Posterior cingulate gyrus (tissue), 11 donors: ENCODE measurements around the gene BGLAP.
A peak's percentile ranks its signal among the peaks of the same experiment; 100 is the strongest.
"Not testable (repeated sequence)": the region's sequence is repeated elsewhere in the genome, so short reads cannot be mapped to it uniquely, and the experiment has no call there.

Experiments used
- DNase-seq, 10 donors: peaks; one replicate each; pipeline versions ENCODE4 v3.0.0 to v3.0.0-alpha.2; 2020 to 2021; ENCODE audit warnings: mixed read lengths in 3 of 10
- intact Hi-C: fragments of 100-400 bp; cut with DNase I; formaldehyde crosslinking; loops from one replicate; pipeline ENCODE4 v1.15.1; 2023

Gene BGLAP

DNA sequence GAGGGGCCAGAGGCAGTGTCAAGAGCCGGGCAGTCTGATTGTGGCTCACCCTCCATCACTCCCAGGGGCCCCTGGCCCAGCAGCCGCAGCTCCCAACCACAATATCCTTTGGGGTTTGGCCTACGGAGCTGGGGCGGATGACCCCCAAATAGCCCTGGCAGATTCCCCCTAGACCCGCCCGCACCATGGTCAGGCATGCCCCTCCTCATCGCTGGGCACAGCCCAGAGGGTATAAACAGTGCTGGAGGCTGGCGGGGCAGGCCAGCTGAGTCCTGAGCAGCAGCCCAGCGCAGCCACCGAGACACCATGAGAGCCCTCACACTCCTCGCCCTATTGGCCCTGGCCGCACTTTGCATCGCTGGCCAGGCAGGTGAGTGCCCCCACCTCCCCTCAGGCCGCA, at the start of gene BGLAP:
Gene BGLAP (plus strand): TSS at position 259 of the 400 bp plus-strand sequence. CDS start 48 bp downstream, at position 307.
- peak in 1 of 10 donors; percentile 61 for DNase-seq
- intact Hi-C loops: no loop called here

DNA sequence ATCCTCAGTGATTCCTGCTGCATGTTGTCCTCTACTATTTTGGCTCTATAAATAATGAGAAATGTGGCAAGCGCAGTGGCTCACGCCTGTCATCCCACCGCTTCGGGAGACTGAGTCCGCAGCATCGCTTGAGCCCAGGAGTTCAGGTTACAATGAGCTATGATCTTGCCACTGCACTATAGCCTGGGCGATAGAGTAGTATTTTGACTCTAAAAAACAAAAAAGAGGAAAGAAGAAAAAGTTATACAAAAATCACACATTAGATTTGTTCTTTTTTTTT, 48.8 kb upstream of the BGLAP start:
- intact Hi-C loops: loop anchor here (5.0 kb wide), 1 partner anchor 46 kb away; no protein-coding TSS in a partner anchor
- no peak for DNase-seq

DNA sequence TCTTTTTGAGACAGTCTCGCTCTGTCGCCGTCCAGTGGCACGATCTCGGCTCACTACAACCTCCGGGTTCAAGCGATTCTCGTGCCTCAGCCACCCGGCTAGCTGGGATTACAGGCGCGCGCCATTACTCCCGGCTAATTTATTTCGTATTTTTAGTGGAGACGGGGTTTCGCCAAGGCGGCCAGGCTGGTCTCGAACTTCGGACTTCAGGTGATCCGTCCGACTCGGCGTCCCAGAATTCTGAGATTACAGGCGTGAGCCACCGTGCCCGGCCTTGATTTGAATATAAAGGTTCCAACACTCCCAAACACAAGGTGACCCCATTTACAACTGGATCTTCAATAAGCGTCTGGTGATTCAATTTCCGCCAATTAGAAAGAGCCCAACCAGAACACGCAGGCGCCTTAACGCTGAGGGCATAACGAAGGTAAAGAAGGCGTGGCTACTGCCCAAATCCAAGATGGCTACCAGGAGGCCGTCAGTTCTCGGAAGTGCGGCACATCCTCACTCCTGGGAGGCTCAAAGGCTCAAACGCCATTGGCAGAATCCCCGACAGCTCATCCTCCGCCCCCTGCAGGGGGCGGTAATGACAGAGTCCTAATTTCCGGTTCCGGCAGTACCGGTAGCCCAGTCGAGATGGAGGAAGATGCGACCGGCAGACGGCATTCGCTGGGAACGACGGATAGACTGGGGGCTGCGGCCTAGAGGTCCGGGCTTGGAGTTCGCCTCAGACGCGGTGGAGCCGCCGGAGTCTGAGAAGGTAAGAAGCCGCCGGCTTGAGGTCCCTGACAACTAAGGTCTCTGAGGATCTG, 48.3 kb upstream of the BGLAP start, which contains the start of gene SLC25A44:
Gene SLC25A44 (plus strand): TSS at position 617 of the 812 bp plus-strand sequence. CDS start 5,744 bp downstream, outside the sequence.
- peak; percentile 95 to 99 (median 96) for DNase-seq
- intact Hi-C loops: loop anchor here (2.0 to 5.0 kb wide), 2 partner anchors 19 to 46 kb away; partner anchors contain the start of gene PMF1

DNA sequence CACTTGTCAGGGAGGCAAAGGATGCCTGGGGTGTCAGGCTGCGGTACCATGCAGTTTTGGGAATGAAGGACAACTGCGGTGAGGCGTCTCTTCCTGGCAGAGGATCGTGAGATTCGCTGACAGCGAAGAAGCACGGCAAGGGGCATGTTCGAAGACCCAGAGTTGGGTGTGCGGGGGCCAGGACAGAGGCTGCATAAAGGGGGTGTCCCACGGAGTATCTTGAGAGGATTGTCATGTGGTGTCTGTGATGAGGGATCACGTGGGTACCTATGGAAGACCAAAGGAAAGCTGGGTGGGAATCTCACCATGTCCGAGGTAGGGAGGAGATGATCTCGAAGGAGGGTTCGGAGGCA, 47.7 kb upstream of the BGLAP start:
- intact Hi-C loops: loop anchor here (2.0 to 5.0 kb wide), 2 partner anchors 19 to 47 kb away; partner anchors contain the start of gene PMF1
- peak in 5 of 10 donors; percentile 21 to 88 (median 31) for DNase-seq

DNA sequence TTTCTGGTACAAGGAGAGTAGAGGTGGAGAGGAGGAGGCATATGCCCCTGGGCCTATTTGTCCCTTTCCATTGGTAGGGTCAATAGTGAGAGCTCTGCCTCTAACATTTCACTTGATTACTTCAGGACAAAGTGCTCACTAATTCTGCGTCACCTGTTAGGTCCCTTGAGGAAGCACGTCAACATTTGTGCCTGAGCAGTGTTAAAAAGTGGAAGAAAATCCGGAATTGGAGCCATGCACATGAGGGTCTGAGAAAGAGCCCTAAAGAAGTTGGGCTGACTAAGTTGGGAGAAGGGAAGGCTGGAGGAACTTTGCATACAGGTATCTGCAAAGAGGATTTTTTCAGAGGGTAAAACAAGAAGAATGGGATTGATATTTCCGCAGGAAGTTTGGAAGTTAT, 46.1 kb upstream of the BGLAP start:
- intact Hi-C loops: loop anchor here (2.0 kb wide), 1 partner anchor 17 kb away; the partner anchor contains the start of gene PMF1

DNA sequence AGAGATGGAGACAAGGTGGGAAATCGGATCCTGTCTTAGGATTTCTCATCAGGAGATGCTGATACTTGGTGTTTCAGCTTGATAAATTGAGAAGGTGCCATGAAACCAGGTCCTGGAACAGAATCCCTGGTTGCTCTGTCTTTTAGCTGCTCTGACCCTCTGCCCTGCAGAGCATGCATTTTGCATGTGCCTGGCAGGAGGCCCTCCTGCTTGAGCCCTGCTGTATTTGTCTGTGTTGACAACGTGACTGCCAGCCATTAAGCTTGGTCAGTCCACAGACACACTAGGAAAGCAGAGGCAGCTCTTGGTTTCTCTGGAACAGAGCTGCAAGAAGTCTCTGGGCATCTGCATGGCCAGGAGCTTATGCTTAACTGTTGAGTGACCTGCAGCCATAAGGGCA, 45.5 kb upstream of the BGLAP start:
- intact Hi-C loops: no loop called here
- peak in 1 of 10 donors; percentile 21 for DNase-seq

More for the DNA sequence above, 46.1 kb upstream of the BGLAP start:
- no peak for DNase-seq

DNA sequence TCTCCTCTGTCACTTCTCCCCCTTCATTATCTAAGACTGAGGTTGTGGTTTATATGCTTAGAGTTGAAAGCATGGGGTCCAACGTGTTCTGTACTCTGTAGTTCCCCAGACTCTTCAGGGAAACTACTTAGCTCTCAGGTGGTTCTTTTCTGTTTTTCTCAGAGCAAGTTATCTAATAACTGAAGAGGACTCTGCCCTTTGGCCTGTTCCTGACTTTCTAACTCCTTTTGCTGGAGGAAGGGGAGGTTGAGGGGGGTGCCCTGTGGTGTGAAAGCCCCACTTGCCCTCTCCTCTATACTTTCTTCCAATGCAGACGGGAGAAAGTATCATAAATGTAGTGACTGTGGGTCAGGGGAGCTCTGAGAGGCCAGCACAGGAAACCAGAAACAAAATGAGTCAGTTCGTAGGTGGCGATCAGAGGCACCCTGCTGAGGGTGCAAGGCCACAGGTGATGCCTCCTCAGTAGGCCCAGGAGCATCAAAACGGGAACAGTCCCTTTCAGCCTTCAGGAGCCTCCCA, 43.1 kb upstream of the BGLAP start:
- no peak for DNase-seq
- intact Hi-C loops: no loop called here

DNA sequence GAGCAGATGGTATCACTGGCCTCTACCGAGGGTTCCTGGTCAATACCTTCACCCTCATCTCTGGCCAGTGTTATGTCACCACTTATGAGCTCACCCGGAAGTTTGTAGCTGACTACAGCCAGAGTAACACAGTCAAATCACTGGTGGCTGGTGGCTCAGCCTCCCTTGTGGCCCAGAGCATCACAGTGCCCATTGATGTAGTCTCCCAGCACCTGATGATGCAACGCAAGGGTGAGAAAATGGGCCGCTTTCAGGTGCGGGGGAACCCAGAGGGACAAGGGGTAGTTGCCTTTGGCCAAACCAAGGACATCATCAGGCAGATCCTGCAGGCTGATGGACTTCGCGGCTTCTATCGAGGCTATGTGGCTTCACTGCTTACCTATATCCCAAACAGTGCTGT, 41.9 kb upstream of the BGLAP start:
- intact Hi-C loops: no loop called here
- no peak for DNase-seq

DNA sequence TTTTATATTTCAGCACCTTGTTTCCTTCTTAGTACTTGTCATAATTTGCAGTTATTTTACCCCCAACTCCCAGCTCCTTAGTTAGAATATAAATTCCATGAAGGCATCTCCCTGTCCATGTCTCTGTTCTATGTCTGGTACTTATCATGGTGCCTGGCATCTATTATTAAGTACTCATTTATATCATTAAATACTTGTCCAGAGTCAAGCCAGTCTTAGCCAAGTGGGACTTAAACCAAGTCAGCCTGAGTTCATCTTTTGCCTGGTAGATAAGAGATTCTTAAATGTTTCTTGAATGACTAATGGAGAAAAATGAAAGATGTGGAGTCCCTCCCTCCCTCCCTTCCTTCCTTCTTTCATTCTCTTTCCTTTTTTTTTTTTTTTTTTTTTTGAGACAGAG, 38.7 kb upstream of the BGLAP start:
- intact Hi-C loops: no loop called here
- no peak for DNase-seq

DNA sequence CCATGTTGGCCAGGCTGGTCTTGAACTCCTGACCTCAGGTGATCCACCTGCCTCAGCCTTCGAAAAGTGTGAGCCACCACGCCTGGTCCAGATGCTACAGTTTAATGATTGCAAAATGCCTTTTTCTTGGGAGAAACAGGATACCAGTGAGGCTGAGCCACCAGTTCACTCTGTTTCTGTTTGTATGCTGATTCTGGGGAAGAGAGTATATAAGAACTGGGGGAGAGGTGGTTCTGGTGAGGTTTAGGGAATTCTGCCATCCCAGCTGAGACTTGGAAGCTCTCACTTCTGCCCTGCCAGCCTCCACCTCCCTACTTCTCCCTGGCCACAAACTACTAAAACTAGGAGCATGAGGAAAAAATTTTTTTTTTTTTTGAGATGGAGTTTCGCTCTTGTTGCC, 37.3 kb upstream of the BGLAP start:
- DNase-seq: no peak
- intact Hi-C loops: no loop called here

DNA sequence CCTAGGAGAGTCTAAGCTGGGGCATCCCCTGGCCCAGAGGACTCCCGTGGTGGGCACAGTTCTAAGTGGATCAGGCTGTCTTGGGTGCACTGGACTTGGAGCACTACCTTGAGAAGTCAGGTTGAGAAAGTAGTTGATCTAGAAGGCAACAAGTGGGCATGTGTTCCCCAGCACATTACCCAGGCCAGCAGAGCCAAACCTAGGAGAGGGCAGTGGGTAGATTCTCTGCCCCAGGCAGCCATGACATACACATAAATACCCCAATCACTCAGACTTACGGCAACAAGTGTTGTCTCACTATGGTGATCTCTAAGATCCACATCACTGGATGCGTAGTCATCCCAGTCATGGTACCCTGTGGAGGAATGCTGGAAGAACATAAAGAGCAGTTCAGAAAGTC, 30.7 kb upstream of the BGLAP start:
- intact Hi-C loops: no loop called here
- DNase-seq: no peak

DNA sequence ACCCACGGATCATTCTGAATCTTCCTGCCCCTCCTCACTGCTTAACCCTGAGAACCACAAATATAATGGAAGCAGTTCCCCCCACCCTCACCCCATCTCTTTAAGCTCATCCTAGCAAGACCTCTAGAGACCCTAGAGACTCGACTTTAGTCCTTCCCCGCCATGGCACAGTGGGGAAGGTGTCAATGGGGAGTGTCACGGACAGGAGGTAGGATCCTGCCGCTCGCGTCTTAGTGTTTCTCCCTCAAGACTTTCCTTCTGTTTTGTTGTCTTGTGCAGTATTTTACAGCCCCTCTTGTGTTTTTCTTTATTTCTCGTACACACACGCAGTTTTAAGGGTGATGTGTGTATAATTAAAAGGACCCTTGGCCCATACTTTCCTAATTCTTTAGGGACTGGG, 29.9 kb upstream of the BGLAP start:
- intact Hi-C loops: loop anchor here (2.0 kb wide), 1 partner anchor 17 kb away; the partner anchor contains the start of gene SLC25A44

DNA sequence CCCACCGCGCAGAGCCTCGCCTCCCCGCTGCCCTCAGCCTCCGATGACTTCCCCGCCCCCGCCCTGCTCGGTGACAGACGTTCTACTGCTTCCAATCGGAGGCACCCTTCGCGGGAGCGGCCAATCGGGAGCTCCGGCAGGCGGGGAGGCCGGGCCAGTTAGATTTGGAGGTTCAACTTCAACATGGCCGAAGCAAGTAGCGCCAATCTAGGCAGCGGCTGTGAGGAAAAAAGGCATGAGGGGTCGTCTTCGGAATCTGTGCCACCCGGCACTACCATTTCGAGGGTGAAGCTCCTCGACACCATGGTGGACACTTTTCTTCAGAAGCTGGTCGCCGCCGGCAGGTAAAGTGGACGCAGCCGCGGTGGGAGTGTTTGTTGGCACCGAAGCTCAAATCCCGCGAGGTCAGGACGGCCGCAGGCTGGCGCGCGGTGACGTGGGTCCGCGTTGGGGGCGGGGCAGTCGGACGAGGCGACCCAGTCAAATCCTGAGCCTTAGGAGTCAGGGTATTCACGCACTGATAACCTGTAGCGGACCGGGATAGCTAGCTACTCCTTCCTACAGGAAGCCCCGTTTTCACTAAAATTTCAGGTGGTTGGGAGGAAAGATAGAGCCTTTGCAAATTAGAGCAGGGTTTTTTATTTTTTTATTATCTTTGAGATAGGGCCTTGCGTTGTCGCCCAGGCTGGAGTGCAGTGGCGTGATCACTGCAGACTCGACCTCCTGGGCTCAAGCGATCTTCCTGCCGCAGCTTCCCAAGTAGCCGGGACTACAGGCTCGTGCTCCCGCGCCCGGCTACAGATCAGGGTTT, 28.9 kb upstream of the BGLAP start, which contains the start of gene PMF1:
Gene PMF1 (plus strand): TSS at position 175 of the 811 bp plus-strand sequence. CDS start 9 bp downstream, at position 184.
- intact Hi-C loops: loop anchor here (2.0 kb wide), 1 partner anchor 18 kb away; the partner anchor contains the start of gene SLC25A44
- DNase-seq: peak; percentile 95 to 100 (median 98)

More for the DNA sequence above, 29.9 kb upstream of the BGLAP start:
- DNase-seq: no peak

DNA sequence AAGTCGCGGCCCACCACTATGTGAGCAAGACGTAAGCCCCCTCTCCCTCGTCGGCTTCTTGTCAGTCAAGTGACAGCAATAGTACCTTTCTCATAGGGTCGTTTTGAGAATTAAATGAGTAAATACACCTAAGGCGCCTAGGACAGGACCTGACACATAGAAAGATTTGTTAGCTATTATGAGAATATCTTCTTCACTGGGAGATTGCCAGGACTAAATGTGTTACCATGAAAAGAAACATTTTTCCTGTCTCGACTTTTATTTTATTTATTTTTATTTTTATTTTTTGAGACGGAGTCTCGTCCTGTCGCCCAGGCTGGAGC, 28.4 kb upstream of the BGLAP start:
- DNase-seq: no peak
- intact Hi-C loops: loop anchor here (2.0 kb wide), 1 partner anchor 19 kb away; the partner anchor contains the start of gene SLC25A44

DNA sequence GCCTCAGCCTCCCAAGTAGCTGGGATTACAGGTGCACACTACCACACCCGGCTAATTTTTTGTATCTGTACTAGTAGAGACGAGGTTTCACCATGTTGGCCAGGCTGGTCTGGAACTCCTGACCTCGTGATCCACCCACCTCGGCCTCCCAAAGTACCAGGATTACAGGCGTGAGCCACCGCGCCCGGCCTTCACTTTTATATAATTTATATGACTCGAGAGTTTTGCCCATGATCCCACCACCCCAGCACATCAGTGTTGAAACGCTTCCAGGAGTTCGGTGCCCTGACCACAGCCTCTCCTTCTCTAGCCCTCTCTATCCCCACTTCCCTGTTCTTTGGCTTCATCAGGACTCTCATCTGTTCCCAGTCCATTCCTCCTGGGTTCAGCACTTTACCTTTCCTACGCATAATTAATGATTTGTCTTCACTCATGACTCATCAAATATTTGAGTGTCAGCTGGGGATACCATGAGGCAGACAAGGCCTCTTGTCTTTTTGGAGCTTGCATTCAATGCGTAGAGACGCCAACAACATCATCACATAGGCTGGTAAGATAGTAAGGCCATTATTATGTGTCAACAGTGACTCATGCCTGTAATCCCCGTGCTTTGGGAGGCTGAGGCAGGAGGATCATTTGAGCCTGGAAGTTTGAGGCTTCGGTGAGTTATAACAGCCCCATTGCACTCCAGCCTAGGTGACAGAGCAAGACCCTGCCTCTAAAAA, 27.8 kb upstream of the BGLAP start:
- intact Hi-C loops: no loop called here
- no peak for DNase-seq

DNA sequence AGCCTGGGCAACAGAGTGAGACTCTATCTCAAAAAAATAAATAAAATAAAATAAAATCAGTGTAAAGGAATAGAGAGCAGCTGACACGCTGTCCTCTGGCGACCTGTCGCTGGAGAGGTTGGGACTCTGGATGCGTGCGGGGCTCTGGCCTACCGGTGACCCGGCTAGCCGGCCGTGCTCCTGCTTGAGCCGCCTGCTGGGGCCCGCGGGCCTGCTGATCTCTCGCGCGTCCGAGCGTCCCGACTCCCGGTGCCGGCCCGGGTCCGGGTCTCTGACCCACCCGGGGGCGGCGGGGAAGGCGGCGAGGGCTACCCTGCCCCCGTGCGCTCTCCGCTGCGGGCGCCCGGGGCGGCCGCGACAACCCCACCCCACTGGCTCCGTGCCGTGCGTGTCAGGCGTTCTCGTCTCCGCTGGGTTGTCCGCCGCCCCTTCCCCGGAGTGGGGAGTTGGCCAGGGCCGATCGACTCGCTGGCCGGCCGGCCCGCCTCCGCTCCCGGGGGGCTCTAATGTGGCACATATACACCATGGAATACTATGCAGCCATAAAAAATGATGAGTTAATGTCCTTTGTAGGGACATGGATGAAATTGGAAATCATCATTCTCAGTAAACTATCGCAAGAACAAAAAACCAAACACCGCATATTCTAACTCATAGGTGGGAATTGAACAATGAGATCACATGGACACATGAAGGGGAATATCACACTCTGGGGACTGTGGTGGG, 25.5 kb upstream of the BGLAP start:
- DNase-seq, intact Hi-C loops: not testable (repeated sequence)

DNA sequence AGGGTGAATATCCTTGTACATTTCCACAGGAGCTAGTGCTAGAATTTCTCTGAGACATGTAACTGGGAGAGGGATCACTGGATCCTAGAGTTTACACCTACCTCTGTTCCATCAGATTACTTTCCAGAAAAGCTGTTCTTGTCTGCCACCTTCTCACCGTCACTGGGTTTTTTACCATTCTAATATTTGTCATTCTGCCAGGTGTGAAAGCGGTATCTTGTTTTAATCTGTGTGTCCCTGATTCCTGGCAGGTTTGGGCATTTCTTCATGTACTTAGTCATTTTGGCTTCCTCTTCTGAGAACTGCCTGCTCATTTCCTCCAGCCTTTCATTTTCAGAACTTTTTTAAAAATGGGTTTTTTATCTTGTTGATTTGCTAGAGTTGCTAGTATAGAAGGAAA, 24.1 kb upstream of the BGLAP start:
- intact Hi-C loops: no loop called here
- DNase-seq: no peak

DNA sequence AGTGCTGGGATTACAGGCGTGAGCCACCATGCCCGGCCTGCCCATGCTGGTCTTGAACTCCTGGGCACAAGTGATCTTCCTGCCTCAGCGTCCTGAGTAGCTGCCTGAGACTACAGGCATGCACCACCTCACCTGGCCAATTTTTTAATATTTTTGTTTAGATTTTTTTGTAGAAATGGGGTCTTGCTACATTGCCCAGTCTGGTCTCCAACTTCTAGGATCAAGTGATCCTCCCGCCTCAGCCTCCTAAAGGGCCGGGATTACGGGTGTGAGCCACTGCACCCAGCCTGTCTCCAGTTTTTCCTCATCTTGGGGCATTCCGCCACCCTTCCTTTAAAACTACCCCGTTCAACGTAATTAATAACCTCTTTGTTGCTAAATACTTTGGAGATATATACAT, 21.8 kb upstream of the BGLAP start:
- DNase-seq: no peak
- intact Hi-C loops: no loop called here

DNA sequence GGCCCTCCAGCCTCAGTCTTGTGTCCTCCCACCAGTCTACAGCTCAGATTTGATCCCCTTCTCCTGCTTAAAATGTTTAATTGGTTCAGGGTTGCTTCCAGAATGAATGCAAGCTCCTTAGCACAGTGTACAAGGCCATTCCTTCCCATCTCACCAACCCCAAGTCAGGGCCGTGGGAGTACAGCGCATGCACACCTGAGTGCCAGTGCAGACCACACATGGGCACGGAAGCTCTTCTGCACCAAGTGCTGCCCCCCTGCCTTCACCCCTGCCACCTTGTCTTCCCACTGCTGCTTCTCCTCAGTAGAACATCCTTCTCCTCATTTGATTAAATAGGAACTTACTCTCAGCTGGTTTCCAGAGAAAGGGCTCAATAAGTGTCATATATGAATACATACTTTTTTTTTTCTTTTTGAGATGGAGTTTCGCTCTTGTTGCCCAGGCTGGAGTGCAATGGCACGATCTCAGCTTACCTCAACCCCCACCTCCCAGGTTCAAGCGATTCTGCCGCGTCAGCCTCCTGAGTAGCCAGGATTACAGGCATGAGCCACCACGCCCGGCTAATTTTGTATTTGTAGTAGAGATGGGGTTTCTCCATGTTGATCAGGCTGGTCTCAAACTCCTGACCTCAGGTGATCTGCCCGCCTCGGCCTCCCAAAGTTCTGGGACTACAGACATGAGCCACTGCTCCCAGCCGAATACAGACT, 19.8 kb upstream of the BGLAP start:
- intact Hi-C loops: no loop called here

More for the DNA sequence above, 19.8 kb upstream of the BGLAP start:
- DNase-seq: peak in 2 of 10 donors; percentile 37 to 53
